ENCODE results near the gene TEX36. TPM values are rescaled to one million over a fixed set of nuclear protein-coding genes. Genes with fewer than 3 reads are reported as not detected.
"Not testable (repeated sequence)": the region's sequence is repeated elsewhere in the genome, so short reads cannot be mapped to it uniquely, and the experiment has no call there.

TEX36 gene
- total RNA-seq, 3 donors from 2014 or later, result not detected

- Mint-ChIP-seq H3K4me3 (no peak overlapping the region), H3K36me3 (ENCODE audit: insufficient read depth) (no peaks in the 10 kb centered on the region), H3K27me3 (ENCODE audit: low read depth) (peaks cover 1% of the 10 kb centered on the region), H3K9me3 (peaks cover 4% of the 10 kb centered on the region), H3K4me1 (ENCODE audit: low read depth) (no peaks in the 10 kb centered on the region)
- ATAC-seq (no peak), DNase-seq (no peak)
These were observed 16.7 kb upstream of the TEX36 start for GRCh38 chr10:125699562-125700143.

DNA sequence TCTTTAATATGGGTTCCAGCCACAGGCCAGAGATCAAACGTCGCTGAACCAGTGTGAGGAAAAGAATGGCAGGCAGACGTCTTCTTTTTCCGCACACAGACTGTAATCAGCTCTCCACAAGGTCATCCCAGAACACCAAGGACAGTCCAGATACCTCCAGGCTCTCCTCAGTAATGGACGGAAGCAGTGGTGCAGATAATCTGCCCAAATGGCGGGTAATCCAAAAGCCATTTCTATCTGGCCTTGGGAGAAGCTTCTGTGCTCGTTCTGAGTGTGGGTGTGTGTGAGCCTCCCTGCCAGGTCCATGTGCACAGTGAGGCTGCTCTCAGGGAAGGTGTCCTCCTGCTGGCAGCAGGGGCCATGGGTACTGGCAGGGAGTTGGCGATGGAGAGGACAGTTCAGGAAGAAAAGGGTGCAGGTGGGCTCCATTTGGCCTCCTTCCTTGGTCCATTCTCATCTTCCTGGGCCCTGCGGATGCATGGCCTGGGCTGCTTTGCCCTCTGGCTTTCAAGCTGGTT lies 15.6 kb upstream of the TEX36 start:
- Mint-ChIP-seq H3K27me3 (ENCODE audit: low read depth) (peaks cover 1% of the 10 kb centered on the region), H3K9me3 (peaks cover 4% of the 10 kb centered on the region), H3K4me1 (ENCODE audit: low read depth) (no peaks in the 10 kb centered on the region), H3K4me3 (no peak overlapping the region), H3K36me3 (ENCODE audit: insufficient read depth) (no peaks in the 10 kb centered on the region)
- DNase-seq (no peak), ATAC-seq (no peak)

GRCh38 chr10:125696884-125697283 lies 13.9 kb upstream of the TEX36 start:
- H3K27me3 Mint-ChIP-seq (ENCODE audit: low read depth); H3K9me3 Mint-ChIP-seq; DNase-seq; H3K36me3 Mint-ChIP-seq (ENCODE audit: insufficient read depth); H3K4me3 Mint-ChIP-seq; ATAC-seq; H3K4me1 Mint-ChIP-seq (ENCODE audit: low read depth): not testable (repeated sequence)

GRCh38 chr10:125694883-125695282 lies 11.9 kb upstream of the TEX36 start:
- H3K4me1 Mint-ChIP-seq (ENCODE audit: low read depth), result peaks cover 1% of the 10 kb centered on the region
- no peaks in the 10 kb centered on the region for H3K9me3 Mint-ChIP-seq
- ATAC-seq (no peak), DNase-seq (no peak)
- H3K4me3 Mint-ChIP-seq, result no peak overlapping the region
- no peaks in the 10 kb centered on the region for H3K36me3 Mint-ChIP-seq (ENCODE audit: insufficient read depth)
- H3K27me3 Mint-ChIP-seq (ENCODE audit: low read depth), result peaks cover 1% of the 10 kb centered on the region

DNA sequence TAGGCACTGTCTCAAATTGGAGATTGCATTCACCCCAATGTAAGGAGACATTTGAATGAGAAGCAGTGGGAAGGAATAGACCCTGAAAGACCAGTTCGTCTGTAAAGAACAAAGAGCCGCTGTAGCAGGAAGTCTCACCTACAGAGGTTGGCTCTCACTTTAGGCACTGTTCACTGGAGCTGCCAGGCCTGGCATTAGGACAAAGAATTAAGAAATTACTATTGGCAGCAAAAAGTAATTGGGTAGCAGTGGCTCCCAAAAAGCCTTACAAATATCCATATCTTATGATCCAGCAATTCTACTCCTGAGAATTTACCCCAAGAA lies 10.5 kb upstream of the TEX36 start:
- no peak for ATAC-seq
- DNase-seq, result no peak

GRCh38 chr10:125692601-125693523 lies 9.9 kb upstream of the TEX36 start:
- DNase-seq, result no peak
- no peak for ATAC-seq
- H3K27me3 Mint-ChIP-seq (ENCODE audit: low read depth), result peaks cover 8% of the 10 kb centered on the region

More for the DNA sequence above, 10.5 kb upstream of the TEX36 start:
- peaks cover 1% of the 10 kb centered on the region for H3K4me1 Mint-ChIP-seq (ENCODE audit: low read depth)
- H3K27me3 Mint-ChIP-seq (ENCODE audit: low read depth), result peaks cover 7% of the 10 kb centered on the region
- no peaks in the 10 kb centered on the region for H3K36me3 Mint-ChIP-seq (ENCODE audit: insufficient read depth)
- no peak overlapping the region for H3K4me3 Mint-ChIP-seq
- H3K9me3 Mint-ChIP-seq, result no peaks in the 10 kb centered on the region

GRCh38 chr10:125692196-125692595 lies 9.2 kb upstream of the TEX36 start:
- H3K9me3 Mint-ChIP-seq, result no peaks in the 10 kb centered on the region
- H3K4me1 Mint-ChIP-seq (ENCODE audit: low read depth), result peaks cover 1% of the 10 kb centered on the region
- H3K27me3 Mint-ChIP-seq (ENCODE audit: low read depth), result peaks cover 8% of the 10 kb centered on the region
- H3K36me3 Mint-ChIP-seq (ENCODE audit: insufficient read depth), result no peaks in the 10 kb centered on the region
- no peak for DNase-seq
- ATAC-seq, result no peak
- no peak overlapping the region for H3K4me3 Mint-ChIP-seq

More at GRCh38 chr10:125692601-125693523, 9.9 kb upstream of the TEX36 start:
- Mint-ChIP-seq H3K9me3 (no peaks in the 10 kb centered on the region), H3K36me3 (ENCODE audit: insufficient read depth) (no peaks in the 10 kb centered on the region), H3K4me1 (ENCODE audit: low read depth) (peaks cover 1% of the 10 kb centered on the region), H3K4me3 (no peak overlapping the region)

DNA sequence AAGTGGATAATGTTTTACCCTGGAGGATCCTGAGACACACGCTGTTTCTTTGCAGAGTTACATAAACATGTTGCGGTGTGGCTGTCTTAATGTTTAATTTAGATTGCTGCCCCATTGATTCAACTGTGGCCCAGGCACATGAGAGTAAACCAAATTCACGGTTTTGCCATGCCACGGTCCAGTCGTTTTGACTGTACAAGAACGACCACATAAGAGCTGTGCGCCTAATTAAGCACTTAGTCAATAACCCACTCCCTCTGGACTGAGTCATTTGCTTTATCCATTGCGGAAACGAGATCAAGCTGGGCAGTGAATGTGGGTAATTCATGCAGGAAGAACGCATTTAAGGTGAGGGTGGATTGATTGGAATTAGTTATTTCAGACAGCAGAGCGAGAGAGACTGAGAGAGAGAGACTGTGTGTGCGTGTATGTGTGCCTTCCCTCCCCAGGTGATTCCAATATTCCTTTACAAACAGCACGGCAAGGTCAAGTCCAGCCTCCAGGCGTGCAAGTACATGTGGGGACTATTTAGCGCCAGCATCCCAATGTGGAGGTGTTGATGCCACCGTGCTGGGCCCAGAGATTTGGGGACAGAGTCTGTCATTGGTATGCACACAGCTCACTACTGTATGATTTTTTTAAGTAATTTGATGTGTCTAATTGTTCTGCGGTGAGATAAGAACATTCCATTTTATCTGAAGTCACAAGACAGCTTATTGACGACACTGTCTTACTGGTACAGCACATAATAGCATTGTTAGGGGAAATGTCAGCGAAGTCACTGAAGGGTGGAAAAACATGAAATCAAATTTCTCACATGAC lies 8.4 kb upstream of the TEX36 start:
- no peaks in the 10 kb centered on the region for H3K9me3 Mint-ChIP-seq
- no peaks in the 10 kb centered on the region for H3K36me3 Mint-ChIP-seq (ENCODE audit: insufficient read depth)
- H3K27me3 Mint-ChIP-seq (ENCODE audit: low read depth), result peaks cover 8% of the 10 kb centered on the region
- ATAC-seq (no peak), DNase-seq (no peak)
- no peak overlapping the region for H3K4me3 Mint-ChIP-seq
- peaks cover 1% of the 10 kb centered on the region for H3K4me1 Mint-ChIP-seq (ENCODE audit: low read depth)

- H3K36me3 Mint-ChIP-seq (ENCODE audit: insufficient read depth), result no peaks in the 10 kb centered on the region
- no peaks in the 10 kb centered on the region for H3K9me3 Mint-ChIP-seq
- H3K27me3 Mint-ChIP-seq (ENCODE audit: low read depth), result peaks cover 6% of the 10 kb centered on the region
- H3K4me3 Mint-ChIP-seq, result no peak overlapping the region
- ATAC-seq (no peak), DNase-seq (no peak)
- peaks cover 1% of the 10 kb centered on the region for H3K4me1 Mint-ChIP-seq (ENCODE audit: low read depth)
These were observed 7.1 kb upstream of the TEX36 start for GRCh38 chr10:125689955-125690569.

DNA sequence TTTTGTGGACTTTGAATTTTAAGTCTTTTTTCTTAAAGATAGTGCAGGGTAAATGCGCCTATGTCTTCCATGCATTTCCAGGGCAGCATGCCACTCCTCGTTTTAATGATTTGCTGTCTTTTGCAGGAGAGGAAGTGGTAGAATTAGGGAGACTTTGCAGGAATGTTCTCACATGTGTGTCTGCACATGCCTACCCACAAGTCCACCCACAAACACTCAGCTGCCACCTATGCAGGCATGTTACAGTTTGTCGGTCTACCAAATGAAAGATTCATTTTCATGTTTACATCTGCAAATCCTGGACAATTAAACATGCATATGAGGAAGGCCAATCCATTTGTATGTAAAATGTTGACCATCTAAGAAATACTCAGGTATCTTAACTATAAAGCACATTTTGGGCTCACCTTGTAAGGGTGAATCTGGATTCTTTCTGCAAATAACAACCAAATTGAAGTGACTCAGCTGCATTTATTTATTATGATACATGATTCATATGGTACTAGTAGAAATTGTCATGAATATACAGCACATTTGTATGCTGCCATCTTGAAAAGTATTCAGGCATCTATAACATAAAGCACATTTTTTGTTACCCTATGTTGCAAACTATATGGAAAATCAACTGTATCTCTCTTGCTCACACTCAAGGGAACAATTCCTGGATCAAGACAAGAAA lies 4.7 kb upstream of the TEX36 start:
- ATAC-seq, result no peak
- Mint-ChIP-seq H3K4me1 (ENCODE audit: low read depth) (peaks cover 1% of the 10 kb centered on the region), H3K4me3 (no peak overlapping the region), H3K27me3 (ENCODE audit: low read depth) (peaks cover 10% of the 10 kb centered on the region), H3K9me3 (no peaks in the 10 kb centered on the region), H3K36me3 (ENCODE audit: insufficient read depth) (no peaks in the 10 kb centered on the region)
- DNase-seq, result no peak

GRCh38 chr10:125684581-125684980 lies 1.6 kb upstream of the TEX36 start:
- Mint-ChIP-seq H3K4me3 (no peak overlapping the region), H3K4me1 (ENCODE audit: low read depth) (no peaks in the 10 kb centered on the region), H3K27me3 (ENCODE audit: low read depth) (peaks cover 19% of the 10 kb centered on the region), H3K36me3 (ENCODE audit: insufficient read depth) (no peaks in the 10 kb centered on the region), H3K9me3 (no peaks in the 10 kb centered on the region)
- DNase-seq (no peak), ATAC-seq (no peak)

DNA sequence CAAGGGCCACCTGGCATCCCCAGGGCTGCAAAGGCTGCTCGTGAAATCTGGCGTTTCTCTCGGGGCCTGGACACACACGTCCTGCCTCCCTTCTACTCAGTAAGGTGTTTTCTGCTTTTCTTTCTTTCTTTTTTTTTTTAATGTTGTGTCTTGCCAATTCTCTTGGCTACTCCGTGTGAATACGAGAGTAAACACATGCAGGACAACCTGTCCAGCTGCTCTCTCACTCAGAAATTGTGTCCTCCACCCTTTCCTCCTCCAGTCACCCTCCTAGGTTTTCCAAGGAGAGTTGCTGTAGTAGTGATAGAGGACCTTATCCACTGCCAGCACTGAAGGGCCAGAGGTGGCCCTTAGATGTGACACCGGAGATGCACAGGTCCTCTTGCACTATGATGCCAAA lies 858 bp upstream of the TEX36 start:
- Mint-ChIP-seq H3K27me3 (ENCODE audit: low read depth) (peaks cover 18% of the 10 kb centered on the region), H3K36me3 (ENCODE audit: insufficient read depth) (no peaks in the 10 kb centered on the region), H3K9me3 (no peaks in the 10 kb centered on the region), H3K4me3 (no peak overlapping the region), H3K4me1 (ENCODE audit: low read depth) (no peaks in the 10 kb centered on the region)
- ATAC-seq, result no peak
- DNase-seq, result no peak

GRCh38 chr10:125679436-125679835 lies 3.5 kb downstream of the TEX36 start:
- peaks cover 17% of the 10 kb centered on the region for H3K27me3 Mint-ChIP-seq (ENCODE audit: low read depth)
- no peak for ATAC-seq
- peaks cover 23% of the 10 kb centered on the region for H3K9me3 Mint-ChIP-seq
- H3K4me3 Mint-ChIP-seq, result no peak overlapping the region
- peaks cover 2% of the 10 kb centered on the region for H3K36me3 Mint-ChIP-seq (ENCODE audit: insufficient read depth)
- no peaks in the 10 kb centered on the region for H3K4me1 Mint-ChIP-seq (ENCODE audit: low read depth)
- no peak for DNase-seq
